Spinal cord (tissue), 10 donors: ENCODE results near the gene OSGEPL1. TPM values are rescaled to one million over a fixed set of nuclear protein-coding genes. Genes with fewer than 3 reads are reported as not detected.
A peak's percentile ranks its signal among the peaks of the same experiment; 100 is the strongest.

Experiments used
- DNase-seq, 6 donors: peaks; one replicate each; pipeline versions ENCODE4 v3.0.0 to v3.0.0-alpha.2; 2013 to 2015; ENCODE audit warnings: low spot score in 6 of 6, low read depth in 4 of 6
- H3K27ac ChIP-seq: one replicate; pipeline ENCODE4 v1.5.1; 2013; ENCODE audit warnings: low read depth, low read length, control low read depth
- H3K27me3 ChIP-seq: one replicate; pipeline ENCODE4 v1.6.1; 2013; ENCODE audit warnings: low read length; ENCODE audit not compliant: control insufficient read depth, insufficient read depth
- H3K36me3 ChIP-seq: one replicate; pipeline ENCODE4 v1.6.1; 2013; ENCODE audit warnings: low read length; ENCODE audit not compliant: control insufficient read depth, insufficient read depth
- H3K4me1 ChIP-seq: one replicate; pipeline ENCODE4 v1.6.1; 2013; ENCODE audit warnings: low read length; ENCODE audit not compliant: control insufficient read depth, insufficient read depth
- H3K4me3 ChIP-seq: one replicate; pipeline ENCODE4 v1.5.1; 2013; ENCODE audit warnings: low read depth, low read length, control low read depth
- H3K9me3 ChIP-seq: one replicate; pipeline ENCODE4 v1.6.1; 2013; ENCODE audit warnings: low read length; ENCODE audit not compliant: control insufficient read depth, insufficient read depth
- WGBS: methylation state at CpG from one replicate; pipeline ENCODE4 v1.1.5; 2013; ENCODE audit warnings: missing lambda C conversion rate; ENCODE audit not compliant: insufficient coverage; 5-methylcytosine and 5-hydroxymethylcytosine counted together
- polyA plus RNA-seq, 2 donors: library from polyadenylated mRNA; unstranded; fragments of 120-200 nt; gene quantifications; one replicate each; pipeline ENCODE4 v1.2.1, GENCODE V29; 2013; ENCODE audit not compliant: insufficient read length in 2 of 2
- total RNA-seq, 2 donors: library from RNA; depleted of rRNA in 1 of 2; stranded (reverse); fragments of 120-200 nt in 1 of 2; fragments of >200 nt in 1 of 2; gene quantifications; one replicate each; pipeline versions ENCODE4 v1.2.3 to v1.2.4, GENCODE V29; 2013 to 2014
- donor health status: healthy.

The OSGEPL1 gene
- total and polyA plus RNA-seq, 4 donors = 17.4 to 21.3 (median 18.0) TPM

- Histone ChIP-seq H3K27ac (no peak overlapping the region), H3K9me3 (no peaks in the 10 kb centered on the region), H3K27me3 (no peaks in the 10 kb centered on the region), H3K4me1 (no peaks in the 10 kb centered on the region), H3K4me3 (no peak overlapping the region), H3K36me3 (no peaks in the 10 kb centered on the region)
- no peak for DNase-seq
- no CpG with 5 or more reads among the region's 2 CpGs for WGBS
These were observed 61.9 kb downstream of the OSGEPL1 start for GRCh38 chr2:189700681-189701080.

GRCh38 chr2:189698020-189698887 lies 64.3 kb downstream of the OSGEPL1 start:
- H3K4me1 ChIP-seq = no peaks in the 10 kb centered on the region
- no peaks in the 10 kb centered on the region for H3K36me3 ChIP-seq
- no peaks in the 10 kb centered on the region for H3K27me3 ChIP-seq
- no peak overlapping the region for H3K27ac ChIP-seq
- peak in 3 of 6 donors; percentile 17 to 82 (median 70) for DNase-seq
- H3K9me3 ChIP-seq = no peaks in the 10 kb centered on the region
- no peak overlapping the region for H3K4me3 ChIP-seq
- WGBS = no CpG with 5 or more reads among the region's 6 CpGs

Other genes with a start within 250 kb of the OSGEPL1 start
- gene SLC40A1, start 182.0 kb downstream of the OSGEPL1 start, total RNA-seq = 100 to 1,000 TPM in 1 of 2 donors, 10 to 100 TPM in 1; 47.7 to 156 TPM
- 10 to 100 TPM; 25.7 to 36.1 TPM for gene SLC40A1, start 182.0 kb downstream of the OSGEPL1 start, polyA plus RNA-seq
- gene ASNSD1, start 101.3 kb downstream of the OSGEPL1 start, total RNA-seq = 10 to 100 TPM; 58.8 to 73.1 TPM
- 10 to 100 TPM; 53.9 to 54.1 TPM for gene ASNSD1, start 101.3 kb downstream of the OSGEPL1 start, polyA plus RNA-seq
- gene ANKAR, start 88.1 kb downstream of the OSGEPL1 start, total RNA-seq = 10 to 100 TPM; 22.7 to 41.7 TPM
- gene ANKAR, start 88.1 kb downstream of the OSGEPL1 start, polyA plus RNA-seq = 1 to 10 TPM; 6.4 to 7.1 TPM
- 10 to 100 TPM; 93.1 to 93.2 TPM for gene ORMDL1, start 21.5 kb upstream of the OSGEPL1 start, total RNA-seq
- 100 to 1,000 TPM in 1 of 2 donors, 10 to 100 TPM in 1; 95.5 to 105 TPM for gene ORMDL1, start 21.5 kb upstream of the OSGEPL1 start, polyA plus RNA-seq
- gene PMS1, start 21.7 kb upstream of the OSGEPL1 start, total RNA-seq = 10 to 100 TPM; 29.8 to 61.0 TPM
- gene PMS1, start 21.7 kb upstream of the OSGEPL1 start, polyA plus RNA-seq = 10 to 100 TPM; 28.9 to 32.1 TPM